ENCODE data around the gene ZNF683.

DNA sequence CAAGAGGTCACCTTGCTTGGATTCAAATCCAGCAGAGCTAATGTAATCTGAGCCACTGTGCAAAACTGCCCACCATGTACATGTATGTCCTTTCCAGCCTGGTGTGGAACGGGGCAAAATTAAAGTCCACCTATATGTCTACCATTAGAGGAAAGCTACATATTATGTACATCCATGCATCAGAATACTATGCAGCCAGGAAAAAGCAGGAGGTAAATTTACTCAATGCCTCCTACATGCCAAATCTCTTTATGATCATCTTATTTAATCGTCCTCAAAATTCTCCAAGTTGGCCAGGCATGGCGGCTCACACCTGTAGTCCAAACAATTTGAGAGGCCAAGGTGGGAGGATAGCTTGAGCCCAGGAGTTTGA is 6.3 kb upstream of the ZNF683 start:
- TF ChIP-seq, protein P1, sequence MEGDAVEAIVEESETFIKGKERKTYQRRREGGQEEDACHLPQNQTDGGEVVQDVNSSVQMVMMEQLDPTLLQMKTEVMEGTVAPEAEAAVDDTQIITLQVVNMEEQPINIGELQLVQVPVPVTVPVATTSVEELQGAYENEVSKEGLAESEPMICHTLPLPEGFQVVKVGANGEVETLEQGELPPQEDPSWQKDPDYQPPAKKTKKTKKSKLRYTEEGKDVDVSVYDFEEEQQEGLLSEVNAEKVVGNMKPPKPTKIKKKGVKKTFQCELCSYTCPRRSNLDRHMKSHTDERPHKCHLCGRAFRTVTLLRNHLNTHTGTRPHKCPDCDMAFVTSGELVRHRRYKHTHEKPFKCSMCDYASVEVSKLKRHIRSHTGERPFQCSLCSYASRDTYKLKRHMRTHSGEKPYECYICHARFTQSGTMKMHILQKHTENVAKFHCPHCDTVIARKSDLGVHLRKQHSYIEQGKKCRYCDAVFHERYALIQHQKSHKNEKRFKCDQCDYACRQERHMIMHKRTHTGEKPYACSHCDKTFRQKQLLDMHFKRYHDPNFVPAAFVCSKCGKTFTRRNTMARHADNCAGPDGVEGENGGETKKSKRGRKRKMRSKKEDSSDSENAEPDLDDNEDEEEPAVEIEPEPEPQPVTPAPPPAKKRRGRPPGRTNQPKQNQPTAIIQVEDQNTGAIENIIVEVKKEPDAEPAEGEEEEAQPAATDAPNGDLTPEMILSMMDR (IDR thresholded peaks at IDR 0.05; ENCODE audit: low read length): no peak
- TF ChIP-seq EZH2phosphoT487 (IDR thresholded peaks at IDR 0.05; ENCODE audit: low read length): no peak
